H1 (cell line): ENCODE results near the gene TCEA2. TPM values are rescaled to one million over a fixed set of nuclear protein-coding genes. Genes with fewer than 3 reads are reported as not detected.

Source experiments
- CTCF ChIA-PET: fragments of 300-600 bp; sonication (Branson Sonifier 250); formaldehyde crosslinking; loops from one replicate; lab custom pipeline; 2021; ENCODE audit not compliant: partially characterized antibody; lab: Charles Lee
- POLR2A ChIA-PET: fragments of 300-600 bp; sonication (Branson Sonifier 250); formaldehyde crosslinking; loops from one replicate; lab custom pipeline; 2021; ENCODE audit warnings: inconsistent platforms; ENCODE audit not compliant: partially characterized antibody; lab: Charles Lee
- DNase-seq, 2 experiments: peaks; one replicate each; pipeline versions ENCODE4 v3.0.0 to v3.0.0-alpha.2; 2010 to 2022; ENCODE audit warnings: low spot score in 2 of 2, low read depth in 1 of 2, mixed read lengths in 1 of 2
- FAIRE-seq: peaks from 2 replicates; lab custom pipeline; 2011; peaks lifted over from hg19 to GRCh38; lab: Jason Lieb, UNC
- H2AFZ ChIP-seq: 2 replicates; pipeline ENCODE4 v1.8.1; 2012; ENCODE audit warnings: low read length, inconsistent platforms
- H2AK5ac ChIP-seq: 2 replicates; pipeline ENCODE4 v1.6.1; 2013; ENCODE audit warnings: low read depth, low read length
- H2BK120ac ChIP-seq: replicated peaks from 2 replicates; pipeline ENCODE3; 2013; ENCODE audit warnings: low read depth, low read length, inconsistent platforms
- H2BK12ac ChIP-seq: 2 replicates; pipeline ENCODE4 v1.6.1; 2013; ENCODE audit warnings: low read depth, low read length
- H2BK15ac ChIP-seq: 2 replicates; pipeline ENCODE4 v1.6.1; 2013; ENCODE audit warnings: low read length
- H2BK20ac ChIP-seq: 2 replicates; pipeline ENCODE4 v1.6.1; 2013; ENCODE audit warnings: low read length
- H2BK5ac ChIP-seq: 2 replicates; pipeline ENCODE4 v1.6.1; 2013; ENCODE audit warnings: low read depth, low read length
- H3K14ac ChIP-seq: 2 replicates; pipeline ENCODE4 v1.6.1; 2013; ENCODE audit warnings: inconsistent platforms; ENCODE audit not compliant: insufficient read length
- H3K18ac ChIP-seq: 2 replicates; pipeline ENCODE4 v1.6.1; 2013; ENCODE audit warnings: low read length; ENCODE audit errors: extremely low read depth
- H3K23ac ChIP-seq: 2 replicates; pipeline ENCODE4 v1.6.1; 2013; ENCODE audit warnings: inconsistent platforms; ENCODE audit not compliant: insufficient read length
- H3K23me2 ChIP-seq: 2 replicates; pipeline ENCODE4 v1.6.1; 2013; ENCODE audit warnings: low read depth, low read length
- H3K27ac ChIP-seq: 2 replicates; pipeline ENCODE4 v1.6.1; 2011; ENCODE audit warnings: low read depth, low read length, inconsistent platforms
- H3K27me3 ChIP-seq, 4 experiments: replicated peaks in 1 of 4; 1 replicate in 1 of 4; 2 replicates in 3 of 4; pipeline versions ENCODE4 v1.6.1 to v1.8.1; 2011 to 2013; ENCODE audit warnings: low read length in 3 of 4, mild to moderate bottlenecking in 3 of 4, inconsistent platforms in 2 of 4, mixed read lengths in 2 of 4, moderate library complexity in 1 of 4; ENCODE audit not compliant: control insufficient read depth in 3 of 4, insufficient read depth in 3 of 4; ENCODE audit errors: extremely low read depth in 1 of 4
- H3K36me3 ChIP-seq, 4 experiments: 2 replicates each; pipeline versions ENCODE4 v1.6.1 to v1.8.1; 2011 to 2013; ENCODE audit warnings: mild to moderate bottlenecking in 4 of 4, low read length in 3 of 4, moderate library complexity in 2 of 4, control low read depth in 1 of 4, inconsistent platforms in 1 of 4; ENCODE audit not compliant: insufficient read depth in 4 of 4, control insufficient read depth in 2 of 4
- H3K4ac ChIP-seq: replicated peaks from 2 replicates; pipeline ENCODE3; 2013; ENCODE audit warnings: low read length, low read depth, mixed read lengths, inconsistent platforms; ENCODE audit not compliant: insufficient read length
- H3K4me1 ChIP-seq, 4 experiments: replicated peaks in 1 of 4; 1 replicate in 1 of 4; 2 replicates in 3 of 4; pipeline versions ENCODE4 v1.6.1 to v1.8.1; 2011 to 2013; ENCODE audit warnings: low read length in 3 of 4, inconsistent platforms in 2 of 4, mixed read lengths in 1 of 4; ENCODE audit not compliant: insufficient read depth in 4 of 4, control insufficient read depth in 3 of 4
- H3K4me2 ChIP-seq, 2 experiments: 2 replicates each; pipeline versions ENCODE4 v1.6.1 to v1.8.1; 2011 to 2013; ENCODE audit warnings: low read depth in 2 of 2, low read length in 2 of 2, control low read depth in 1 of 2, inconsistent platforms in 1 of 2, mild to moderate bottlenecking in 1 of 2; ENCODE audit not compliant: insufficient read depth in 1 of 2
- H3K4me3 ChIP-seq, 4 experiments: fragments of 200-600, 300-600 bp in 1 of 4; sonication (generic), shearing (Covaris generic), sonication (Bioruptor Twin) in 1 of 4; 2 replicates each; pipeline versions ENCODE4 v1.5.1 to v1.8.1; 2011 to 2016; ENCODE audit warnings: low read length in 4 of 4, low read depth in 3 of 4, control low read depth in 2 of 4, inconsistent platforms in 2 of 4, mild to moderate bottlenecking in 2 of 4, mixed read lengths in 1 of 4, moderate library complexity in 1 of 4; ENCODE audit not compliant: insufficient read depth in 2 of 4; ENCODE audit errors: extremely low read depth in 1 of 4
- H3K56ac ChIP-seq: replicated peaks from 2 replicates; pipeline ENCODE3; 2013; ENCODE audit warnings: low read depth, mild to moderate bottlenecking, mixed read lengths, low read length, inconsistent platforms; ENCODE audit not compliant: insufficient read length
- H3K79me1 ChIP-seq: 2 replicates; pipeline ENCODE4 v1.6.1; 2013; ENCODE audit warnings: low read depth, low read length, control low read depth
- H3K79me2 ChIP-seq, 2 experiments: 2 replicates each; pipeline versions ENCODE4 v1.6.1 to v1.8.1; 2012 to 2013; ENCODE audit warnings: low read length in 2 of 2, mild to moderate bottlenecking in 2 of 2, inconsistent platforms in 1 of 2; ENCODE audit not compliant: insufficient read depth in 2 of 2, control insufficient read depth in 1 of 2
- H3K9ac ChIP-seq, 4 experiments: replicated peaks in 1 of 4; 1 replicate in 1 of 4; 2 replicates in 3 of 4; pipeline versions ENCODE4 v1.6.1 to v1.8.1; 2011 to 2013; ENCODE audit warnings: low read depth in 3 of 4, low read length in 3 of 4, control low read depth in 2 of 4, mild to moderate bottlenecking in 2 of 4, moderate library complexity in 2 of 4, inconsistent platforms in 1 of 4; ENCODE audit errors: extremely low read depth in 1 of 4
- H3K9me3 ChIP-seq, 2 experiments: 2 replicates each; pipeline versions ENCODE4 v1.6.1 to v1.8.1; 2012 to 2013; ENCODE audit warnings: mild to moderate bottlenecking in 2 of 2, moderate library complexity in 2 of 2, control low read depth in 1 of 2, inconsistent platforms in 1 of 2, low read depth in 1 of 2, low read length in 1 of 2, mixed read lengths in 1 of 2; ENCODE audit not compliant: insufficient read depth in 2 of 2
- H4K20me1 ChIP-seq, 2 experiments: replicated peaks in 1 of 2; 2 replicates each; pipeline versions ENCODE3 to v1.8.1; 2011 to 2013; ENCODE audit warnings: inconsistent platforms in 2 of 2, low read length in 2 of 2, mild to moderate bottlenecking in 1 of 2; ENCODE audit not compliant: insufficient read depth in 2 of 2, control insufficient read depth in 1 of 2
- H4K5ac ChIP-seq: 2 replicates; pipeline ENCODE4 v1.6.1; 2013; ENCODE audit warnings: low read length, low read depth, mixed read lengths, inconsistent platforms; ENCODE audit not compliant: insufficient read length
- H4K8ac ChIP-seq: 2 replicates; pipeline ENCODE4 v1.8.0; 2013; ENCODE audit warnings: mild to moderate bottlenecking, moderate library complexity, low read length, inconsistent platforms; ENCODE audit not compliant: insufficient read depth; ENCODE audit errors: extremely low read depth
- H4K91ac ChIP-seq: replicated peaks from 2 replicates; pipeline ENCODE3; 2013; ENCODE audit warnings: low read length, mixed read lengths, inconsistent platforms; ENCODE audit not compliant: insufficient read length
- EP300 ChIP-seq, 2 experiments: IDR thresholded peaks; 1 replicate in 1 of 2; 2 replicates in 1 of 2; pipeline ENCODE4 v1.6.1; 2011 to 2012; ENCODE audit warnings: low read depth in 2 of 2, low read length in 2 of 2, mild to moderate bottlenecking in 2 of 2, borderline replicate concordance in 1 of 2, inconsistent platforms in 1 of 2, moderate library complexity in 1 of 2
- GABPA ChIP-seq: IDR thresholded peaks from 2 replicates; pipeline ENCODE4 v1.6.1; 2011; ENCODE audit warnings: mild to moderate bottlenecking, low read length, moderate library complexity, borderline replicate concordance; ENCODE audit not compliant: insufficient read depth
- POLR2AphosphoS5 ChIP-seq: IDR thresholded peaks from 2 replicates; pipeline ENCODE4 v1.6.1; 2011; ENCODE audit warnings: low read depth, low read length
- RAD21 ChIP-seq, 2 experiments: IDR thresholded peaks in 1 of 2; conservative IDR thresholded peaks in 1 of 2; 2 replicates each; pipeline ENCODE4 v1.6.1; 2011; ENCODE audit warnings: low read depth in 2 of 2, low read length in 2 of 2, improper control_type of control experiment in 1 of 2, inconsistent platforms in 1 of 2, mild to moderate bottlenecking in 1 of 2, moderate library complexity in 1 of 2
- SIN3A ChIP-seq, 2 experiments: IDR thresholded peaks in 1 of 2; conservative IDR thresholded peaks in 1 of 2; 2 replicates each; pipeline ENCODE4 v1.6.1; 2011 to 2012; ENCODE audit warnings: low read length in 2 of 2, improper control_type of control experiment in 1 of 2, low read depth in 1 of 2, mild to moderate bottlenecking in 1 of 2
- SP4 ChIP-seq: IDR thresholded peaks from 2 replicates; pipeline ENCODE4 v1.6.1; 2012; ENCODE audit warnings: low read length, inconsistent platforms
- TAF1 ChIP-seq: IDR thresholded peaks from 2 replicates; pipeline ENCODE4 v1.6.1; 2011; ENCODE audit warnings: mild to moderate bottlenecking, low read depth, low read length
- USF2 ChIP-seq: IDR thresholded peaks from 2 replicates; pipeline ENCODE4 v1.6.1; 2011; ENCODE audit warnings: low read length, improper control_type of control experiment
- WGBS, 2 experiments: shearing (Covaris generic) in 1 of 2; methylation state at CpG; one replicate each; pipeline versions ENCODE4 v1.1.6 to v1.1.7; 2013 to 2015; ENCODE audit warnings: low lambda C conversion rate in 2 of 2, mixed read lengths in 2 of 2, inconsistent platforms in 1 of 2, low coverage in 1 of 2, missing lambda C conversion rate in 1 of 2; ENCODE audit not compliant: insufficient replicate concordance in 2 of 2, insufficient coverage in 1 of 2, insufficient read length in 1 of 2; ENCODE audit errors: extremely low coverage in 1 of 2, missing lambda C conversion rate in 1 of 2; 5-methylcytosine and 5-hydroxymethylcytosine counted together
- polyA plus RNA-seq, 7 experiments: library from polyadenylated mRNA; depleted of rRNA in 3 of 7; stranded (reverse) in 5 of 7; unstranded in 2 of 7; fragments of >200 nt in 5 of 7; fragments of 200-250 nt in 2 of 7; gene quantifications; 1 replicate in 5 of 7; 2 replicates in 1 of 7; 4 replicates in 1 of 7; pipeline versions ENCODE4 v1.2.1 to v1.2.3, GENCODE V29; 2011 to 2013; ENCODE audit warnings: missing spikeins in 2 of 7, mixed read lengths in 2 of 7
- total RNA-seq: library from RNA; stranded (reverse); fragmentation: NEBNext Ultra II Directional; extraction: Animal tissue kit (Norgen Biotek cat#: 25700); gene quantifications from 2 replicates; pipeline ENCODE4 v1.2.1, GENCODE V29; 2021

The TCEA2 gene
- total and polyA plus RNA-seq, 2 of the 8 experiments (the other 6 are each of a cell fraction or from before 2014, with no cell fraction given): 41.4 to 42.3 TPM

GRCh38 chr20:64057628-64058498 is 5.1 kb upstream of the TCEA2 start:
- Histone ChIP-seq H2BK15ac (peak overlapping the region; percentile 98; the same call in 1 of the 2 replicates), H3K23me2 (no peaks in the 10 kb centered on the region; the same call in 1 of the 2 replicates), H4K91ac (no peak overlapping the region), H3K4me2 (peak overlapping the region in 1 of 2 experiments; percentile 57; a peak in 1 of 4 replicates), H4K8ac (peak overlapping the region; percentile 88), H3K23ac (no peak overlapping the region), H3K4me3 (peak overlapping the region in 1 of 4 experiments; percentile 7; a peak in 1 of 8 replicates), H3K9me3 (no peaks in the 10 kb centered on the region), H4K20me1 (no peaks in the 10 kb centered on the region), H3K4me1 (peaks cover 0 to 22% (median 14%) of the 10 kb centered on the region in 4 experiments; a peak in 6 of 7 replicates), H4K5ac (no peak overlapping the region), H2AFZ (no peak overlapping the region), H3K56ac (no peak overlapping the region), H3K14ac (no peak overlapping the region), H2BK12ac (no peak overlapping the region; the same call in 1 of the 2 replicates), H2BK120ac (no peak overlapping the region), H2BK5ac (0 out of 2 replicates have a peak overlapping the region, but pooled peaks have one; percentile 19), H2BK20ac (no peak overlapping the region; the same call in 1 of the 2 replicates), H3K18ac (peak overlapping the region; percentile 62; the same call in 1 of the 2 replicates), H3K79me2 (no peaks in the 10 kb centered on the region), H3K9ac (no peak overlapping the region), H2AK5ac (no peak overlapping the region), H3K27ac (no peak overlapping the region), H3K36me3 (no peaks in the 10 kb centered on the region), H3K79me1 (no peaks in the 10 kb centered on the region), H3K4ac (peak overlapping the region; percentile 93), H3K27me3 (peaks cover 0 to 5% (median 2%) of the 10 kb centered on the region in 4 experiments; a peak in 2 of 7 replicates)
- POLR2A ChIA-PET: interaction anchor here (1.7 to 1.8 kb wide), 2 partner anchors 13 to 18 kb away, joined by 8 to 9 read pairs; no protein-coding TSS in a partner anchor
- WGBS, 2 experiments: 40% methylated on average over 30 of the region's 33 CpGs; no CpG with 5 or more reads in 1 of the 2 experiments
- DNase-seq (peak in 1 of 2 experiments; percentile 98), FAIRE-seq (no peak)
- CTCF ChIA-PET: interaction anchor here (0.6 to 15.0 kb wide), 21 partner anchors 8 to 519 kb away, joined by 3 to 139 read pairs (median 4); partner anchors contain the start of genes C20orf204, LKAAEAR1, OPRL1 and RGS19
- no peak for TF ChIP-seq SP4
- TF ChIP-seq RAD21 (IDR thresholded peaks at IDR 0.05 in 1 of 2, conservative IDR thresholded peaks at IDR 0.05 in 1 of 2; ENCODE audit: low read depth in 2 of 2, low read length in 2 of 2): peak; percentile 87 to 88
- peak in 1 of 2 experiments; percentile 4; a peak in 1 of 3 replicates for TF ChIP-seq EP300 (IDR thresholded peaks at IDR 0.05; ENCODE audit: borderline replicate concordance in 1 of 2, low read depth in 2 of 2, low read length in 2 of 2)
- no peak for TF ChIP-seq USF2
- TF ChIP-seq SIN3A (conservative IDR thresholded peaks at IDR 0.05 in 1 of 2, IDR thresholded peaks at IDR 0.05 in 1 of 2; ENCODE audit: low read depth in 1 of 2, low read length in 2 of 2): 0 out of 4 replicates have a peak, but pooled peaks of 1 of the 2 experiments have one; percentile 45
- TF ChIP-seq GABPA: 0 out of 2 replicates have a peak, but pooled peaks have one; percentile 73
- TF ChIP-seq POLR2AphosphoS5: no peak
- TF ChIP-seq TAF1: no peak
